ENCODE results near the gene PSME3IP1.
A peak's percentile ranks its signal among the peaks of the same experiment; 100 is the strongest.

PSME3IP1 gene

DNA sequence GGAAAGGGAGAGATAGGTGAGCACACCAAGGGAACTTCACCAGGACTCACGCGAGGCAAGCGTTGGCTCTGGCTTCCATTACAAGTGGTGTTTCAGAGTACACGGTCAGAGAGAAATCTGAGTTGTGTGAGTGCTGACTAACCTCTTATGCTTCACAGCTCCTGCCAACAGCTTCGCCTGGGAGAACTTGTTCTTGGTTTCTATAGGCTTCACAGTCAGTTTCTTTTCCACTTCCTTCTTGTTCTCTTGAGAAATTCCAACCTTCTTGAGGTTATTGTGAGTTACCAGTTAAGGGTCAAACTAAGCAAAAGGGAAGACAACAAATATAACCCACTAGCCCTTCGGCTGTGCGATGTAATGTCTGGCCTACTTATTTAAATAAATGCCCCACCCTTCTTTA, 18.9 kb downstream of the PSME3IP1 start:
- no peak for DNase-seq

DNA sequence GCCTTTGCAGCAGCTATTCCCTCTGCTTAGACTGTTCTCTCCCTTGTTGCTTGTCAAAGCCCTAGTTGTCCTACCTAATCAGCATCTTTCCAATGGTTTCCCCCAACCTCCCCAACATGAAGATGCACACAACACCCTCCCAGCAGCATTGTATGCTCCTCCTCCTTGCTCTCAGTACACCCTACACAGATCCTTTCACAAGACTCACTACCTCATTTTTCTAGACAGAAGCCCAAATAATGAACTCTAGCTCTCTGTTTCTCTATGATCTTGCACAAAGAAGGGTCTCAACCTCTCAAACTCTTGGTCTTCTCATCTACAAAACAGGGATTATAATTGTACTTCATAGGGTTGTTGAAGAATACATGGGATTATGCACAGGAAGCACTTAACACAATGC, 19.4 kb downstream of the PSME3IP1 start:
- DNase-seq, result no peak

DNA sequence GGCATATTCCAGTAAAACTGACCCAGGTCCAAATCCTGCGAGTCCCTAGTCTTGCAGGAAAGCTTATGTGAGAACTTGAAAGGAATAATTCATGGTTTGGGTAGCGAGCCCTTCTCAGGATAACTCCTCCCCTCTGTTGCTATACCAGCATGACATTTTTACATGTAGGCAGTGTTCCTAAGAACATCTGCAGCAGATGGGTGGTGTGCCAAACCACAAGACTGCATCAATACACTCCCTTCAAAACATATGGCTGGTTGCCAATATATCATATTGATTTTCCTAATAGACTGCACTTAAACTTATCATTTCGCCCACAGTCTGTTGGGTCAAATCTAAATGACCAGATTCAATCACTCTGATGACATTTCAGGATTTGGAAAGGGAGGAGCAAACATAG, 19.9 kb downstream of the PSME3IP1 start:
- DNase-seq, result no peak

DNA sequence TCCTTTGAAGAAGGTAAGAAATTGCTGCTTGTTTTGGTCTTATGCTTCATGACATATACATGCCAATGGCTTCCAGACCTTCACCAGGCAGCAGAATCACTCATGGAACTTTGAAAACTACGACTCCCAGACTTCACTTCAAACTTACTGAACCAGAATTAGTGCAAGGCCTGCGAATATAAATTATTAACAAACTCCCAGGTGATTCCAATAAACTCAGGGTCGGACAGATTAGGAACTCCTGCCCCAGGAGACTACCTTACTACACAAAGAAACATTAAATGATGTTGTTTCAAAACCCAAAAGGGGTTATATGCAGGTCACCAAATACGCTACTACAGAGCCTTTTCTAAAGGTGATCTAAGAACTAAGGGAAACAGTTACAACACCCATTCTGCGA, 20.4 kb downstream of the PSME3IP1 start:
- no peak for DNase-seq

DNA sequence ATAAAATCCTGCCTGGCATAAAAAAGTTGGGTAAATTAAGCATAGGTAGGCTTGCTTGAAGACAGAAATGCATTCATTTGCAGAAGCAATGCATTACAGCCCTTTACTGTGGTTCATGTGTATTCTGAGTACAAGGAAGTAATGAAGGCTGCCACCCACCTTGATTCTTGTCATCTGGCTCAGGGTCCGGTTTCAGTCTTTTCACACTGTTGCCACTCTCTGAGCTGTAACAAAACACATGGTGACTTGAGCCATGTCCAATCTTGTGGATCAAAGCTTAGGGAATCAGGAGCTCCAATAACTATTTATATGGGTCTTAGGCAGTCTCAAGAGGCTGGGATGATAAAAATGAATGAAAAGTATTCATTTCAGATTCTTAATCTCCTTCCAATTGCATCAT, 22.0 kb downstream of the PSME3IP1 start:
- no peak for DNase-seq

DNA sequence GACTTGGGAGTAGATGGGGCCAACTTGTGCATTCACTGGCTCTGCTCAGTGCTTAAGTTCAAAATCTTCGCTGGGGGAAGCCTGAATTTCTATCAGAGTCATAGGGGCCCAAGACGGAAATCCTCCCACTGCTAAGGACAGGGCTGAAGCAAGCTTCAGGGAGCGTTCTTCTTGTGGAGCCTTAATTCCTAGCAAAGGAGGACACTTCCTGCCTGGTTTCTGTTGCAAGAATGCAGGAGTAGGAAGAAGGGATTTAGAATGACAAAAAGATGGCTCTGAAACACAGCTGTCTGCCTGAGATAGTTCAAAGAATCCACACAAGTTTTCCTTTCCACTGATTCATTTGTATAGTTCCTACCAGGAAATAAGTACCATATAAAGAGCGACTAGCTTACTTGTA, 26.4 kb downstream of the PSME3IP1 start:
- no peak for DNase-seq

DNA sequence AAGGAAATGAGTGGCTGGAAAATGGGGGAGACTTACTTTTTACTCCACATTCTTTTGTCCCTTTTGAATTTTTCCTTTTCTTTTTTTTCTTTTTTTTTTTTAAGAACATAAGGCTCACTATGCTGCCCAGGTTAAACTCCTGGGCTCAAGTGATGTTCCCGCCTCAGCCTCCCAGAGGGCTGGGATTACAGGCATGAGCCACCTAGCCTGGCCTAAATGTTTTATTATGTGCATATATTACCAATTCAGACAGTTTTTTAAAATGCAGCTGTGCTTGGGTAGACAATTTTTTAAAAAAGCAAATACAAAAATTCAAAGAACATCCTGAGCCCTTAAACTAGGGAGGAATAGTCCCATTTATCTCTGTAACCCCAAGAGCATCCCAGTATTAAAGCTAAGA, 28.3 kb downstream of the PSME3IP1 start:
- DNase-seq, result no peak

DNA sequence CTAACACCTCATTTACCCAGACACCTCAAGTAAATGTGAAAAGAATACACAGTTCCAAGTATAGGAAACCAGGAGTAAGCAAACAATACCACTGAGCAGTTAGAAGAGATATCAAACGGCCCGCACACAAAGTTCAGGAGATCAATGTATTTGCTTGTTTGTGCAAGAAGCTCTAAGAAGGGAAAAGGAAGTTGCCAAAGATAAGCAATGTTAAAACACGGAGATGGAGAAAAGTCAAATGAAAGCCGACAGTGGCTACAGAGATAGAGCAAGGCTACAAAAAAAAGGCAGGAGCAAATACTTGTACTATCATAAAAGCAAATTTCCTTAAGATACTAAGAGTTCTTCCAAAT, 29.5 kb downstream of the PSME3IP1 start:
- no peak for DNase-seq

DNA sequence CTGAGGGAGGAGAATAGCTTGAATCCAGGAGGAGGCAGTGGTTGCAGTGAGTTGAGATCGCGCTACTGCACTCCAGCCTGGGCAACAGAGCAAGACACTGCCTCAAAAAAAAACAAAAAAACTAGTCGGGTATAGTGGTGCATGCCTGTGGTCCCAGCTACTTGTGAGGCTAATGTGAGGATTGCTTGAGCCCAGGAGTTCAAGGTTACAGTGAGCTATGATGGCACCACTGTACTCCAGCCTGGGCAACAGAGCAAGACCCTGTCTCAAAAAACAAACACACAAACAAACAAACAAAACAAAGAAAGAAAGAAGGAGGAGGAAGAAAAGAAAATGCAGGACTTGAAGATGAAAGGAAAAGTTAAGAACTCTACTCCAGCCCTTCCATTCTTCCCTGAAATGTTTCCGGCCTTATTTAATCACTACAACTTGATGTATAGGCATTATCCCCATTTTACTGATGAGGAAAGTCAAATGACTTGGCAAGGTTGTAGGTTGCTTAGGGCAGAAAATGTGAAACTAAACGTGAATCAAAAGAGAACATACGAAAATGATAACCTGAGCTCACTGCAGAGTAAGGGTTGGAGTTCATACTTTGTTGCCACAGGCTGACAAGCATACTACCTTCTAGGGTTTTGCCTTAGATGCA, 30.0 kb downstream of the PSME3IP1 start:
- DNase-seq, result no peak

DNA sequence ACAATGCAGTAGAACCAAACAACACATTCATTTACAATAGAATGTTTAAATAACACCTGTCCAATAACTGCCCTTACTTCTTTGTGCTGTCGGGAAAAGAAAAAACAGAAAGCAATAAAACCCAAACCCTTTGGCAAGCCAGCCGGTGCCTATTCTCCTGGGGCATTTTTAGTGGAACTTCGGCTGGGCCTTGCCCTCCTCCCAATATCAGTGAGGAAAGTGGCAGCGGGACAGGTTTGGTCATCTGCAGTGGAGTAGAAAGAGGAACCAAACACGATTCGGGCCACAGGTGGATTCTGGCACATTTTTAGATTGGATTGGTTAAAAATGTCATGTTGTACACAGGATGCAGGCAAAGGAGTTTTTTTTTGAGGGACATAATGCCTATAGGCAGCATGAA, 32.0 kb downstream of the PSME3IP1 start:
- DNase-seq, result no peak

DNA sequence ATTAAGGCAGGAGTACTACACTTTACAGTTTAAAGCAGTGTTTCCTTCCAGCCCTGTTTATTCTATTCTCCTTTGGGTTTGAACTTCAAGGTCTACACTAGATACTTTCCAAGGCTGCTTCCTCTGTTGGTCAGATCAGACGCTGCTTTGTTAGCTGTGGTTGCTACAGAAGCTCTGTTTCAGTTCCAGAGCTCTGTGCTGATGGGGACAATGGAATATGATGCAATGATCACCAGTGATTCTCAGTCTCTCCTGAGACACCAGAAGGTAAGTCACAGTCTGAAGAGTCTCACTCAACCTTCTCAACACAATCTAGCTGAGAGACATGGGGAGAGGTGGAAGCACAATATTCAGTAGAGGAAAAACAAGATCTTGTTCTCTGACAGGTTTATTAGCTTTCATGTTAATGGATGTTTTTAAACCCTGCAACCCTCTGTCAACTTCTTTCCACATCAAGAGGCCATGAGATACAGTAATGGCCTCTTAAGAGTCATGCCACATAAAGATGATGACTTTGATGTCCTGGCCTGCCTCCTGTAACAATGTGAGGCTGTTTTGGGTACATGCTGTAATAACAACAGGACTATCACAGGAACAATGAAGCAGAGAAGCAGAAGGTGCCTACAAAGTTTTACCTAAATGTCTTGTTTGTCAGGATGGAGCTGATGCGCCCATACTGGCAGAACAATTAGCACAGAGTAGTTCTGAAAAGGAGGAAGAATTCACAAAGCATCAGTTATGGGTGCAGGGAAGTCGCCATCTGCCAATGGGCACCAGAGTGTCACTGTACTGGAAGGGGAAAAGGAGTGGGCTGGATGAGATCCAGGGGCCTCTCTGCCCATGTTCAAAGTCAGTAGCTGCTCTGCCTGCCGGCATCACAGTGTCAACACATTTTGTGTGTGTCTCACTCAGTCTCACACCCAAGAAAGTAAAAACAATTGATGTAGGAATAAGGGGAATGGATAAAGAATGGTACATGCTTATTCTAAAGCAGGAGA, 33.4 kb downstream of the PSME3IP1 start:
- DNase-seq, result peak; percentile 31

DNA sequence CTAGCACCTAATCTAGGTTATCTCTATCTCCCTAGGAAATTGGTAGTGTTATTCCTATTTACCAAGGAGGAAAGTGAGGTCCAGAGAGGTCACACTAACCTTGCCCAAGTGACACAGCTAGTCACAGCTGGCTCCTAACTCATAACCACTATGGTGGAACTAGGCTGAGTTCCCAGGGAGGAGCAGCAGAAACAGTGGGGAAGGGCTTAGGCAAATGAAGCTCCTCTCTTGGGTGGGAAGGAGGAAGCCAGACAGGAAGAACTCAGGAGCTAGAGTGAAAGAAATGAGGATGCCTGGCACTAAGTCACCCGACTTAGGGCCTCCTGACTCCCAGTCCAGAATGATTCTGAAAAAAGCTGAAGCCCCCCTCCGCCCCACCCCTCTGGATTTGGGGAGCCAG, 34.5 kb downstream of the PSME3IP1 start:
- no peak for DNase-seq

DNA sequence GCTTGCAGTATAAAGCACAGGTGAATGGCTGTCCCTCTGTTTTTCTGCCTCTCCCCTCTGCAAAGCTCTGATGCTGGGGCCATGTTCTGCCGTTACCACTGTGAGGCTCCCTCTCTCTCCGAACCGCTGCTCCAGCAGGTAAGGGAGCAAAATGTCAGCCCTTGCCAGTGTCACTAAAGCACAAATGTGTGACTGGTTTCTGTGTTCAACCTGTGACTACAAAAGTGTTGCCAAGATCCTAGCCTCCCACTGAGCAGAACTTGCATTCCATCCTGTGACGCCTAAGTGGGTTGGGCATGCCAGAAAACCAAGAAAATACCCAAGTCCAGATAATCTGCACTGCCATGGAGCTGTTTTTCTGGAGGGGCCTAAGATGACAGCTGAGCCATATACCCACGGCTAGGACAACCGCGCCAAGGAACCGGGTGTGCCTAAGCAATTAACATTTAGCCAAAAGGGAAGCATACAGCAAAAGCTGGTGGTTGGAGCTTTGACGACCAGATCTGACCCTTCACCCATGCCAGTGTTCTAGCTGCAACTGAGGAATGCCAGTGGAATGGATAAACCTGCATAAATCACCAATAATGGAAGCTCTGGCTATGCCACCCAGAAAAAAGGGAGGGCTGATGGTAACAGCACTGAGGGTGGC, 35.0 kb downstream of the PSME3IP1 start:
- no peak for DNase-seq

DNA sequence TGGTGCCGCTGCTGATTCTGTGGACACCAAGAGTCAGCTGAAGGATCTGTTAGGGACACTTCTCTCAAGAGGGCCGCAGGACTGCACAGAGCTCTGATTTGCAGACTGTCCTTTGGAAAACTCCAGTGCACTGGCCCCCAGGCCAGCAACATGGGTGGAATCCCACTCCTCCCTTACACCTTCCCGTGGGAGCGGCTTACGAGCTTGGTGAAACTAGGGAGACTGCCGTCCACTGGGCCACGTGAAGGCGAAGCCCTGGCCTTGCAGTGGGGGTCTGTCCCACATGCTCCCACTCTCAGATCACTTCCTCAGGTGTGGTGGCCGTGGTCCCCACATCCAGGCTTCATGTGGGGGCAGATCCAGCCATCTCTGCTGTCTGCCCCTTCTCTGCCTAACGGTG, 36.4 kb downstream of the PSME3IP1 start:
- no peak for DNase-seq

DNA sequence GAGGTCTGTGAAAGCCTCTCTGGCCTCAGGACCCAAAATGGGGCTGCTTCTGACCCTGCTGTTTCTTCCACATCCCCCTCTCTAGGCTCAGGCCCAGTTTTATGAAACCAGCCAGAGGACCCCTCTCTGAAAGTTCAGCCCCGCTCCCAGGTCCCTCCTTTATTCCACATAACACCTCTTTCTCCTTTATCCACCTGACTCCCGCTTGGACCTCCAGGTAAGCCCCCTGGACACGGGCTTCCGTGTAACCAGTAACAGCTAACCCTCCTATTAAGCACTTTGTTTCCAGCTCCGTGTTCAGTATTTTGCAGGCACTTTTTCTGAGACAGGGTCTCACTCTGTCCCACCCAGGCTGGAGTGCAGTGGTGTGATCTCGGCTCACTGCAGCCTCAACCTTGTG, 37.4 kb downstream of the PSME3IP1 start:
- DNase-seq, result no peak

DNA sequence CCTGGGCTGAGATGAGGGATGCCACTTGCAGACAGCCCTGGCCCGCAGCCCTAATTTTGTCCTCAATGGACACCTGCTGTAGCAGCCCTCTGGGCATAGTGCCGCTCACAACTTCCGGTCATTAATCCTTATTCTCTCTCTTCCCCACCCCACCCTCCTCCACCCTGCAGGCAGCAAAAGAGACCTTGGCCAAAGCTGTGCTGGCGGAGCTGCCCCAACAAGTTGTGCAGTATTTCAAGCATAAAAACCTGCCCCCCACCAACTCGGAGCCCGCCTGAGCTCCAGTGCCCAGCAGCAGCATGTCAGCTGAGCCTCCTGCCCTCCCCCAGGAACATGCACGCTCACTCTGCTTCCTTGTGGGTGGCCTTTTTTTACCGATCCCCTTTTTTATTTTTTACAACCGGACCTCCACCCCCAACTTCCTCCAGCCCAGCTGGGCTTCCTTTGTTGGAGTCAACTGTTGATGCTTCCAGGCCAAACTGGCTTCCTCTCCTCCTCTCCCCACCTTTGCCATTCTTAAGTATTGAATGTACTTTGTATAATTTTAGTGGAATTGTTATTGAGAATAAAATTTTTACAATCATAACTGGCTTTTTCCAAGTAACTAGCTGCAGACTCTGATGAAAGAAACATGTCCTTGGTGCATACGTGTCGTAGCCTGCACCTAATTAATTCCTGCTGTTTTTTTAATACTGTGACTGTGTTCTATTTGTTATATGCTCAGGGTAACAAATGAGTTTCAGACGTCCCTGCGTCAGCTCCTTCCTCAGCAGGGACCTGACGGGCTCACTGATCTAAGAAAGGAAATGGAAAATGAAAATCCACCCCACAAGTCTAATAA, 38.2 kb downstream of the PSME3IP1 start:
- no peak for DNase-seq

DNA sequence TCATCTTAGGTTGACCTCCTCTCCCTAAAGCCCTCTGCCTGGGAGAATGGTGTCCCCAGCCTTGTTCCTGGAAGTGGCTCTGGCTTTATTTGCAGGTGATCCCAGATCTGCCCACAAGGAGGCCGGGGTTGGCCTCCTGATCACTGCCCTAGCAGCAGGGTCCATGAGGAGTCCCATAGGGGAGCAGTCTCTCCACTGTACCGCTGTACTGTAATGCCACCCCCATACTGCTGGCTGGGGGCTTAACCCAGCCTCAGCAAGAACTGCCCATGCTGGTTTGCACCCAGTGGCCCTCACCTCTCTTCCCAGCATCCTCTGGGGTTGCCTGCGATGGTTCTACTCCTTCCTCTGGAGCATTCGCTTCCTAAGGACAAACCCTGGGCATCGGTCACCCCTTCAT, 39.1 kb downstream of the PSME3IP1 start:
- DNase-seq, result no peak

DNA sequence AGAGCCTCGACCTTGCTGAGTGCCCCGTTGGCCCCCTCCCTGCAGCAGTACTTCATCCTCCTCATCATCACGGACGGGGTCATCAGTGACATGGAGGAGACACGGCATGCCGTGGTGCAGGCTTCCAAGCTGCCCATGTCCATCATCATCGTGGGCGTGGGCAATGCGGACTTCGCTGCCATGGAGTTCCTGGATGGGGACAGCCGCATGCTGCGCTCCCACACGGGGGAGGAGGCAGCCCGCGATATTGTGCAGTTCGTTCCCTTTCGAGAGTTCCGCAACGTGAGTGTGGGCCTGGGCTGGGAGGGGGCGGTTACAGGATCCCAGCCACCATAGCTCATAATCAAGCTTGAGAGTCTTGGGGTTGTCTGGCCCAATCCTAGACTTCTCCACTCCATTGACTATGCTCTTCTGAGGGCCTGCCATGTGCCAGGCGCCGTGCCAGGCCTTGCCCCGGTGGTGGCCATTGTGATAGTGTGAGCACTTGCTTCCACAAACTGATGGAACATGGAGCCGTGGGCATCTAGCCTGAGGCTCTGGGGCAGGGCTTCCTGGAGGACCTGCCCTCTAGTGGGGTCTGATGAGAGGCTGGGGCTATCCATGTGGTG, 39.7 kb downstream of the PSME3IP1 start:
- no peak for DNase-seq

DNA sequence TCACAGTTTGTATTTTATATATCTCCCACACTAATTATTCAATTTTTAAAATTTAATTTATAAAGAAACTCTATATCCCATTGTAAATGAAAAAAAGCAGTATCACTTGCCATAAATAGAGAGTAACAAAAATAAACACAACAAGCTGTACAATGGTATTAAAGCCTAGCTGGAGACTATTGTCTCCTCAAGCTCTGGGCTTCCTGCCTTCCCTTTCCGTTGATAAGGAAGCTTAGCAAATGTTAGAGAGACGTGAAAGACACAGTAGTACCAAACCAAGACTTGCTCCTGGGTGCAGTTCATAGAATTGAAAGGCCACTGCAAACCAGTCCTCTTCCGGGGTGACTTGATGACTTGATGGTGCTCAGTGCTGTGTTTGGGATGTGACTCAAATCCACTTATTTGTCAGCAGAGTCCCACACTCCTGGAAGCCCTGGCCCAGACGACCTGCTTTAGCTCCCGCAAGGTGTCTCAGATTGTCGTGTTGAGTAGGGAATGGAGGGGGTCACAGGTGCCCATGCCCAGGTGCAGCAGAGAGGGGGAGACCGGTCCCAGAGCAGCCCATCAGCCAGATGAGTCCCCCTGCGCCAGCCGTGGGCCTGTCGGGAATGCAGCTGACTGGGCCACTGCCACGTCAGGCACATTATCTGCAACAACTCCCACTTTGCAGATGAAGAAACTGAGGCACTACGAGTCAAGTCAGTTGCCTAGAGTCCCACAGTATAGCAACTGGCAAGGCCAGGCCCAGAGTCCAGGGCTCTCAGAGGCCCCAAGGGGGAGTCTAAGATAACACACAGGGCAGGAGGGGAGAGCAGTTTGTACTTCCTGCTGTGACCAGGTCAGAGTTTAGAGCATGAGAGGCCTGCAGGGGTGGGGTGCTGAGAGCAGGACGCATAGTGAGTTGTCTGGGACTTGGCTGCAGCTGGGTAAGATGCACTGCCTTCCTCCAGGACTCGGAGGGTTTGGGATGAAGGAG, 40.5 kb downstream of the PSME3IP1 start:
- no peak for DNase-seq

DNA sequence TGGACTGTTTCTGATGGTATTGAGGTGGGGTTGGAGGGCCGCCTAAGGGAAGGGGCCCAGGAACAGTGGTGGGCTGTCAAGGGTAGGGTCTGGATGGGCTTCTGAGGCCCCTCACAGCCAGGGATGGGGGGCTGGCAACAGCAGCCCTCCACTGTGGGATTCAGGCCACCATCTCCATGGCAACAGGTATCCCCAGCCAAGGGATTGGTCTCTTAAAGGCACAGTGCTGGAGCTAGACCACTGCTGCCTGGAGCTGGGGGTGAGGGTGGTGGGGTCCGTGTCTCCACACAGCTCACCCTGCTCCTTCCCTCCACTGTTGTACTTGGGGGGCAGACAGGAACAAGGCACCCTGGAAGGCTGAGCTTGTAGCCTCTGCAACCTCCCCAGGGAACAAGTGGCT, 41.8 kb downstream of the PSME3IP1 start:
- no peak for DNase-seq

All from NCI-H510A treated with DMSO at 0.1 percent for 48 hours (cell line).